ENCODE data around the gene ZNF865. TPM values are rescaled to one million over a fixed set of nuclear protein-coding genes. Genes with fewer than 3 reads are reported as not detected.

Gene ZNF865
- total RNA-seq, 1 experiment from 2014 or later: 13.2 TPM

- ChIA-PET CTCF (interaction anchor here (0.6 to 0.9 kb wide), 2 partner anchors 15 to 1028 kb away, joined by 3 to 4 read pairs; no protein-coding TSS in a partner anchor), POLR2A (interaction anchor here (0.6 to 0.7 kb wide), 3 partner anchors 21 to 23 kb away, joined by 3 read pairs; partner anchors contain the start of gene ZNF784)
- TF ChIP-seq CTCF (IDR thresholded peaks at IDR 0.05; ENCODE audit: insufficient read depth in 1 of 2, low read depth in 1 of 2, low read length in 1 of 2, severe bottlenecking in 1 of 2, unreplicated experiment in 1 of 2): no peak
- H3K4me3 Mint-ChIP-seq (ENCODE audit: unreplicated experiment): peak overlapping the region; percentile 82
- no peaks in the 10 kb centered on the region for H3K27me3 Mint-ChIP-seq (ENCODE audit: insufficient read depth, unreplicated experiment)
- H3K9me3 Mint-ChIP-seq (ENCODE audit: unreplicated experiment): no peaks in the 10 kb centered on the region
- no peak for DNase-seq
- H3K27ac Mint-ChIP-seq (ENCODE audit: unreplicated experiment): peak overlapping the region; percentile 76
- Histone ChIP-seq H3K4me3 (ENCODE audit: low read depth, low read length) (peak overlapping the region; percentile 93), H3K27me3 (replicated peaks; ENCODE audit: control insufficient read depth, insufficient read depth, low read length) (no peaks in the 10 kb centered on the region), H3K4me1 (peaks cover 3% of the 10 kb centered on the region; the same call in 1 of the 2 replicates), H3K36me3 (ENCODE audit: control insufficient read depth, insufficient read depth, low read length) (no peaks in the 10 kb centered on the region), H3K9me3 (no peaks in the 10 kb centered on the region)
- no TSS peak for BruUV-seq (replicated peaks)
- peaks cover 79% of the 10 kb centered on the region for H3K36me3 Mint-ChIP-seq (ENCODE audit: insufficient read depth, unreplicated experiment)
- intact Hi-C loops (cut with micrococcal nuclease; ENCODE audit: unreplicated experiment): no loop called here
- H3K4me1 Mint-ChIP-seq (ENCODE audit: low read depth, unreplicated experiment): peaks cover 21% of the 10 kb centered on the region
Measured at GRCh38 chr19:55646889-55647731, 41.7 kb downstream of the ZNF865 start.

GRCh38 chr19:55647732-55648584 is 42.5 kb downstream of the ZNF865 start, which contains the start of gene CCDC106:
TSS of gene CCDC106 (plus strand) at chr19:55648212. CDS start at chr19:55649047, 835 bp downstream.
- peak within 1 kb of the TSS; percentile 82 for H3K4me3 Mint-ChIP-seq (ENCODE audit: unreplicated experiment)
- no peaks in the 10 kb centered on the region for H3K27me3 Mint-ChIP-seq (ENCODE audit: insufficient read depth, unreplicated experiment)
- no peaks in the 10 kb centered on the region for H3K36me3 ChIP-seq (ENCODE audit: control insufficient read depth, insufficient read depth, low read length)
- ChIA-PET POLR2A (interaction anchor here (0.6 to 0.7 kb wide), 2 partner anchors 20 to 24 kb away, joined by 3 read pairs; partner anchors contain the start of gene ZNF784), CTCF (interaction anchor here (0.6 to 0.9 kb wide), 2 partner anchors 15 to 1027 kb away, joined by 3 to 4 read pairs; no protein-coding TSS in a partner anchor)
- no TSS peak for BruUV-seq (replicated peaks)
- no peaks in the 10 kb centered on the region for H3K27me3 ChIP-seq (replicated peaks; ENCODE audit: control insufficient read depth, insufficient read depth, low read length)
- no peaks in the 10 kb centered on the region for H3K9me3 Mint-ChIP-seq (ENCODE audit: unreplicated experiment)
- no peaks in the 10 kb centered on the region for H3K9me3 ChIP-seq
- intact Hi-C loops (cut with micrococcal nuclease; ENCODE audit: unreplicated experiment): no loop called here
- peaks cover 3% of the 10 kb centered on the region; the same call in 1 of the 2 replicates for H3K4me1 ChIP-seq
- H3K27ac Mint-ChIP-seq (ENCODE audit: unreplicated experiment): peak within 1 kb of the TSS; percentile 78
- peaks cover 16% of the 10 kb centered on the region for H3K4me1 Mint-ChIP-seq (ENCODE audit: low read depth, unreplicated experiment)
- no peak for TF ChIP-seq CTCF (IDR thresholded peaks at IDR 0.05; ENCODE audit: insufficient read depth in 1 of 2, low read depth in 1 of 2, low read length in 1 of 2, severe bottlenecking in 1 of 2, unreplicated experiment in 1 of 2)
- peak; percentile 77 to 78 for DNase-seq
- peak within 1 kb of the TSS; percentile 93 for H3K4me3 ChIP-seq (ENCODE audit: low read depth, low read length)
- H3K36me3 Mint-ChIP-seq (ENCODE audit: insufficient read depth, unreplicated experiment): peaks cover 75% of the 10 kb centered on the region
